Natural killer cell (primary cell): Measurements from ENCODE around the gene LRRC56. TPM values are rescaled to one million over a fixed set of nuclear protein-coding genes. Genes with fewer than 3 reads are reported as not detected.
A peak's percentile ranks its signal among the peaks of the same experiment; 100 is the strongest.
"Not testable (repeated sequence)": the region's sequence is repeated elsewhere in the genome, so short reads cannot be mapped to it uniquely, and the experiment has no call there.

Source experiments
- ATAC-seq, 3 donors: fragments of 150-1000 bp in 2 of 3; fragments of 200-7000 bp in 1 of 3; cut with Tn5 transposase; 1 replicate in 1 of 3; 2 replicates in 2 of 3; pipeline ENCODE4 v1.10.0; 2021; ENCODE audit warnings: mild to moderate bottlenecking in 2 of 3, moderate library complexity in 2 of 3
- DNase-seq, 2 donors: peaks; one replicate each; pipeline versions ENCODE4 v3.0.0 to v3.0.0-alpha.2; 2013 to 2021; ENCODE audit warnings: mixed read lengths in 1 of 2
- H3K27ac ChIP-seq: one replicate; pipeline ENCODE4 v1.5.1; 2013; ENCODE audit warnings: mild to moderate bottlenecking, low read length
- H3K27me3 ChIP-seq: one replicate; pipeline ENCODE4 v1.6.1; 2013; ENCODE audit warnings: low read length; ENCODE audit not compliant: control insufficient read depth, insufficient read depth
- H3K36me3 ChIP-seq: one replicate; pipeline ENCODE4 v1.6.1; 2013; ENCODE audit warnings: low read length; ENCODE audit not compliant: control insufficient read depth, insufficient read depth
- H3K4me1 ChIP-seq: one replicate; pipeline ENCODE4 v1.6.1; 2013; ENCODE audit warnings: low read length; ENCODE audit not compliant: control insufficient read depth, insufficient read depth
- H3K4me3 ChIP-seq: one replicate; pipeline ENCODE4 v1.5.1; 2013; ENCODE audit warnings: low read length
- H3K9me3 ChIP-seq: one replicate; pipeline ENCODE4 v1.6.1; 2013; ENCODE audit warnings: low read length; ENCODE audit not compliant: control insufficient read depth, insufficient read depth
- H3K27ac Mint-ChIP-seq, 2 donors: one replicate each; pipeline ENCODE4 v1.8.0; 2022; ENCODE audit warnings: mild to moderate bottlenecking in 2 of 2, mixed read lengths in 2 of 2, moderate library complexity in 1 of 2
- H3K27me3 Mint-ChIP-seq, 2 donors: one replicate each; pipeline ENCODE4 v1.8.0; 2022; ENCODE audit warnings: low read depth in 2 of 2, mixed read lengths in 2 of 2
- H3K36me3 Mint-ChIP-seq: one replicate; pipeline ENCODE4 v1.8.0; 2022; ENCODE audit warnings: mixed read lengths
- H3K4me1 Mint-ChIP-seq, 2 donors: one replicate each; pipeline ENCODE4 v1.8.0; 2022; ENCODE audit warnings: mixed read lengths in 2 of 2
- H3K4me3 Mint-ChIP-seq: one replicate; pipeline ENCODE4 v1.8.0; 2022; ENCODE audit warnings: mild to moderate bottlenecking, moderate library complexity, mixed read lengths
- H3K9me3 Mint-ChIP-seq, 2 donors: one replicate each; pipeline ENCODE4 v1.8.0; 2022; ENCODE audit warnings: mixed read lengths in 2 of 2
- CTCF ChIP-seq: fragments of 200-600 bp; IDR thresholded peaks from one replicate; pipeline ENCODE4 v1.8.0; 2022; ENCODE audit warnings: antibody characterized with exemption
- WGBS: methylation state at CpG from one replicate; pipeline ENCODE4 v1.1.7; 2013; ENCODE audit warnings: missing lambda C conversion rate; ENCODE audit not compliant: insufficient coverage; 5-methylcytosine and 5-hydroxymethylcytosine counted together
- intact Hi-C: fragments of 100-400 bp; cut with micrococcal nuclease; formaldehyde crosslinking; loops from one replicate; pipeline ENCODE4 v1.14.2; 2022
- total RNA-seq, 4 donors: library from RNA; stranded (reverse); fragments of 120-200 nt in 1 of 4; gene quantifications; one replicate each; pipeline versions ENCODE4 v1.2.3 to v1.2.4, GENCODE V29; 2013 to 2022

LRRC56 gene
- total RNA-seq, 3 donors from 2014 or later (not counting 1 experiment from before 2014, with no cell fraction given): 1.5 to 2.4 (median 2.2) TPM

- H3K27ac ChIP-seq: no peak overlapping the region
- peaks cover 3% of the 10 kb centered on the region for H3K27me3 ChIP-seq
- Mint-ChIP-seq H3K4me1 (peaks cover 14 to 32% of the 10 kb centered on the region in 2 donors), H3K27ac (no peak overlapping the region), H3K27me3 (peaks cover 0 to 10% of the 10 kb centered on the region in 2 donors), H3K9me3 (no peaks in the 10 kb centered on the region), H3K36me3 (no peaks in the 10 kb centered on the region), H3K4me3 (no peak overlapping the region)
- intact Hi-C loops: loop anchor here (5.0 kb wide), 1 partner anchor 186 kb away; no protein-coding TSS in a partner anchor
- H3K4me3 ChIP-seq: no peak overlapping the region
- DNase-seq (no peak), ATAC-seq (no peak)
- TF ChIP-seq CTCF: no peak
- no peaks in the 10 kb centered on the region for H3K9me3 ChIP-seq
- H3K36me3 ChIP-seq: no peaks in the 10 kb centered on the region
- 92% methylated on average over 14 of the region's 16 CpGs for WGBS
- H3K4me1 ChIP-seq: peaks cover 34% of the 10 kb centered on the region
Observed at GRCh38 chr11:573146-573759, 35.9 kb downstream of the LRRC56 start.

GRCh38 chr11:574031-574570, 36.8 kb downstream of the LRRC56 start:
- not testable (repeated sequence) for H3K27ac Mint-ChIP-seq, H3K4me3 ChIP-seq, H3K27me3 ChIP-seq, ATAC-seq, H3K9me3 Mint-ChIP-seq, H3K27ac ChIP-seq, H3K9me3 ChIP-seq, H3K36me3 Mint-ChIP-seq, H3K36me3 ChIP-seq
- H3K4me1 ChIP-seq: peaks cover 40% of the 10 kb centered on the region
- Mint-ChIP-seq H3K4me3 (peak overlapping the region; percentile 86), H3K27me3 (peaks cover 0 to 10% of the 10 kb centered on the region in 2 donors), H3K4me1 (peaks cover 21 to 36% of the 10 kb centered on the region in 2 donors)
- intact Hi-C loops: loop anchor here (5.0 kb wide), 1 partner anchor 187 kb away; no protein-coding TSS in a partner anchor
- WGBS: 52% methylated on average over 12 of the region's 14 CpGs
- peak in 1 of 2 donors; percentile 57 for DNase-seq

GRCh38 chr11:574632-575312, 37.4 kb downstream of the LRRC56 start:
- TF ChIP-seq CTCF: no peak
- no peaks in the 10 kb centered on the region for H3K9me3 ChIP-seq
- H3K4me1 ChIP-seq: peaks cover 40% of the 10 kb centered on the region
- H3K4me3 ChIP-seq: no peak overlapping the region
- no peaks in the 10 kb centered on the region for H3K36me3 ChIP-seq
- H3K4me1 Mint-ChIP-seq: peaks cover 28 to 40% of the 10 kb centered on the region in 2 donors
- peak in 1 of 2 donors; percentile 53 for DNase-seq
- ATAC-seq: no peak
- H3K27ac Mint-ChIP-seq: peak overlapping the region in 1 of 2 donors; percentile 93
- no peaks in the 10 kb centered on the region for H3K36me3 Mint-ChIP-seq
- peak overlapping the region; percentile 86 for H3K4me3 Mint-ChIP-seq
- intact Hi-C loops: loop anchor here (5.0 kb wide), 2 partner anchors 43 to 187 kb away; partner anchors contain the start of gene IRF7
- peaks cover 3% of the 10 kb centered on the region for H3K27me3 ChIP-seq
- H3K27me3 Mint-ChIP-seq: peaks cover 0 to 10% of the 10 kb centered on the region in 2 donors
- H3K9me3 Mint-ChIP-seq: no peaks in the 10 kb centered on the region
- H3K27ac ChIP-seq: no peak overlapping the region
- WGBS: 33% methylated on average over 25 of the region's 25 CpGs
